Loucy (cell line): ENCODE data around the gene ERF.

ENCODE experiments used
- H2AFZ ChIP-seq: fragments of 200-600 bp; sonication (generic); 2 replicates; pipeline ENCODE4 v1.6.0; 2016; ENCODE audit warnings: antibody characterized with exemption, mild to moderate bottlenecking, low read length, moderate library complexity
- H3F3A ChIP-seq: fragments of 200-600 bp; 2 replicates; pipeline ENCODE4 v1.6.0; 2016; ENCODE audit warnings: antibody characterized with exemption, low read depth, mild to moderate bottlenecking
- H3K27me3 ChIP-seq: fragments of 200-600 bp; sonication (generic); 2 replicates; pipeline ENCODE4 v1.6.1; 2014; ENCODE audit warnings: low read length, mild to moderate bottlenecking; ENCODE audit not compliant: insufficient read depth, poor library complexity, severe bottlenecking
- H3K36me3 ChIP-seq: fragments of 200-600 bp; sonication (generic); 2 replicates; pipeline ENCODE4 v1.6.1; 2016; ENCODE audit warnings: low read length; ENCODE audit not compliant: insufficient read depth
- H3K4me1 ChIP-seq: fragments of 200-600 bp; sonication (generic); 2 replicates; pipeline ENCODE4 v1.5.1; 2014; ENCODE audit warnings: low read length, mild to moderate bottlenecking; ENCODE audit not compliant: insufficient read depth, poor library complexity, severe bottlenecking
- H3K4me2 ChIP-seq: fragments of 200-600 bp; sonication (generic); 2 replicates; pipeline ENCODE4 v1.6.0; 2014; ENCODE audit warnings: antibody characterized with exemption, low read length, low read depth, mild to moderate bottlenecking; ENCODE audit not compliant: poor library complexity, severe bottlenecking
- H3K4me3 ChIP-seq: fragments of 200-600 bp; sonication (generic); 2 replicates; pipeline ENCODE4 v1.5.1; 2014; ENCODE audit warnings: low read length, mild to moderate bottlenecking, mixed read lengths; ENCODE audit not compliant: poor library complexity, severe bottlenecking
- H3K79me2 ChIP-seq: fragments of 200-600 bp; sonication (generic); 2 replicates; pipeline ENCODE4 v1.6.1; 2014; ENCODE audit warnings: low read length; ENCODE audit not compliant: insufficient read depth
- H3K9ac ChIP-seq: fragments of 200-600 bp; sonication (generic); 2 replicates; pipeline ENCODE4 v1.6.0; 2014; ENCODE audit warnings: mild to moderate bottlenecking, low read depth, low read length, moderate library complexity; ENCODE audit not compliant: poor library complexity, severe bottlenecking
- H3K9me2 ChIP-seq: fragments of 200-600 bp; sonication (generic); replicated peaks from 2 replicates; pipeline ENCODE4 v1.6.1; 2016; ENCODE audit warnings: low read depth, low read length, mixed read lengths
- H3K9me3 ChIP-seq: fragments of 200-600 bp; sonication (generic); 2 replicates; pipeline ENCODE4 v1.6.1; 2014; ENCODE audit warnings: mild to moderate bottlenecking, antibody characterized with exemption, low read length, low read depth; ENCODE audit not compliant: insufficient read depth
- H4K20me1 ChIP-seq: fragments of 200-600 bp; sonication (generic); 2 replicates; pipeline ENCODE4 v1.6.0; 2014; ENCODE audit warnings: antibody characterized with exemption, low read length, mild to moderate bottlenecking; ENCODE audit not compliant: insufficient read depth, poor library complexity, severe bottlenecking
- EZH2phosphoT487 ChIP-seq: fragments of 200-600 bp; IDR thresholded peaks from 2 replicates; pipeline ENCODE4 v1.6.1; 2018; ENCODE audit warnings: antibody characterized with exemption, mild to moderate bottlenecking, moderate library complexity, borderline replicate concordance
- TF ChIP-seq, protein P1 (sequence below): fragments of 200-600 bp; sonication (generic); conservative IDR thresholded peaks from 2 replicates; pipeline ENCODE4 v1.5.1; 2014; ENCODE audit warnings: mild to moderate bottlenecking, antibody characterized with exemption, low read length

Gene ERF

GRCh38 chr19:42246143-42246921 is 8.6 kb downstream of the ERF start:
- Histone ChIP-seq H3K27me3 (no peaks in the 10 kb centered on the region), H3F3A (no peaks in the 10 kb centered on the region), H2AFZ (no peak overlapping the region), H3K4me2 (no peak overlapping the region), H4K20me1 (no peaks in the 10 kb centered on the region), H3K9ac (no peak overlapping the region), H3K4me1 (peaks cover 12% of the 10 kb centered on the region), H3K4me3 (no peak overlapping the region), H3K9me2 (no peaks in the 10 kb centered on the region), H3K36me3 (no peaks in the 10 kb centered on the region), H3K79me2 (peaks cover 19% of the 10 kb centered on the region), H3K9me3 (no peaks in the 10 kb centered on the region)
- no peak for TF ChIP-seq EZH2phosphoT487
- TF ChIP-seq, protein P1, sequence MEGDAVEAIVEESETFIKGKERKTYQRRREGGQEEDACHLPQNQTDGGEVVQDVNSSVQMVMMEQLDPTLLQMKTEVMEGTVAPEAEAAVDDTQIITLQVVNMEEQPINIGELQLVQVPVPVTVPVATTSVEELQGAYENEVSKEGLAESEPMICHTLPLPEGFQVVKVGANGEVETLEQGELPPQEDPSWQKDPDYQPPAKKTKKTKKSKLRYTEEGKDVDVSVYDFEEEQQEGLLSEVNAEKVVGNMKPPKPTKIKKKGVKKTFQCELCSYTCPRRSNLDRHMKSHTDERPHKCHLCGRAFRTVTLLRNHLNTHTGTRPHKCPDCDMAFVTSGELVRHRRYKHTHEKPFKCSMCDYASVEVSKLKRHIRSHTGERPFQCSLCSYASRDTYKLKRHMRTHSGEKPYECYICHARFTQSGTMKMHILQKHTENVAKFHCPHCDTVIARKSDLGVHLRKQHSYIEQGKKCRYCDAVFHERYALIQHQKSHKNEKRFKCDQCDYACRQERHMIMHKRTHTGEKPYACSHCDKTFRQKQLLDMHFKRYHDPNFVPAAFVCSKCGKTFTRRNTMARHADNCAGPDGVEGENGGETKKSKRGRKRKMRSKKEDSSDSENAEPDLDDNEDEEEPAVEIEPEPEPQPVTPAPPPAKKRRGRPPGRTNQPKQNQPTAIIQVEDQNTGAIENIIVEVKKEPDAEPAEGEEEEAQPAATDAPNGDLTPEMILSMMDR, result no peak

DNA sequence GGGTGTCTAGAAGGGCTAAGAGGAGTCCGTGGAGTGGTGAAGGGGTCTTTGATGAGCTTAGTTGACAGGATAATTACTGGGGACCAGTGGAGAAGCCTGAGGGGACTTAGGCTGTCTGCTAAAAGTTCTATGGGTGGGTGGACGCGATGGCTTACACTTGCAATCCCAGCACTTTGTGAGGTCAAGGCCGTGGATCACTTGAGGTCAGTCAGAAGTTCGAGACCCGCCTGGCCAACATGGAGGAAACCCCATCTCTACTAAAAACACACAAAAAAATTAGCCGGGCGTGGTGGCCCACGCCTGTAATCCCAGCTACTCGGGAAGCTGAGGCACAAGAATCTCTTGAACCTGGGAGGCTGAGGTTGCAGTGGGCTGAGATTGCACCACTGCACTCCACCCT is 9.7 kb downstream of the ERF start:
- TF ChIP-seq EZH2phosphoT487, result no peak
- TF ChIP-seq, protein P1, result no peak
- H3K9ac ChIP-seq, result peak overlapping the region; percentile 35
- no peaks in the 10 kb centered on the region for H3K27me3 ChIP-seq
- H3K36me3 ChIP-seq, result no peaks in the 10 kb centered on the region
- H3K4me1 ChIP-seq, result peaks cover 21% of the 10 kb centered on the region
- no peaks in the 10 kb centered on the region for H3F3A ChIP-seq
- H3K79me2 ChIP-seq, result peaks cover 26% of the 10 kb centered on the region
- H3K4me2 ChIP-seq, result peak overlapping the region; percentile 90
- H4K20me1 ChIP-seq, result peaks cover 6% of the 10 kb centered on the region
- peak overlapping the region; percentile 74 for H2AFZ ChIP-seq
- no peaks in the 10 kb centered on the region for H3K9me3 ChIP-seq
- H3K4me3 ChIP-seq, result peak overlapping the region; percentile 78
- no peaks in the 10 kb centered on the region for H3K9me2 ChIP-seq

DNA sequence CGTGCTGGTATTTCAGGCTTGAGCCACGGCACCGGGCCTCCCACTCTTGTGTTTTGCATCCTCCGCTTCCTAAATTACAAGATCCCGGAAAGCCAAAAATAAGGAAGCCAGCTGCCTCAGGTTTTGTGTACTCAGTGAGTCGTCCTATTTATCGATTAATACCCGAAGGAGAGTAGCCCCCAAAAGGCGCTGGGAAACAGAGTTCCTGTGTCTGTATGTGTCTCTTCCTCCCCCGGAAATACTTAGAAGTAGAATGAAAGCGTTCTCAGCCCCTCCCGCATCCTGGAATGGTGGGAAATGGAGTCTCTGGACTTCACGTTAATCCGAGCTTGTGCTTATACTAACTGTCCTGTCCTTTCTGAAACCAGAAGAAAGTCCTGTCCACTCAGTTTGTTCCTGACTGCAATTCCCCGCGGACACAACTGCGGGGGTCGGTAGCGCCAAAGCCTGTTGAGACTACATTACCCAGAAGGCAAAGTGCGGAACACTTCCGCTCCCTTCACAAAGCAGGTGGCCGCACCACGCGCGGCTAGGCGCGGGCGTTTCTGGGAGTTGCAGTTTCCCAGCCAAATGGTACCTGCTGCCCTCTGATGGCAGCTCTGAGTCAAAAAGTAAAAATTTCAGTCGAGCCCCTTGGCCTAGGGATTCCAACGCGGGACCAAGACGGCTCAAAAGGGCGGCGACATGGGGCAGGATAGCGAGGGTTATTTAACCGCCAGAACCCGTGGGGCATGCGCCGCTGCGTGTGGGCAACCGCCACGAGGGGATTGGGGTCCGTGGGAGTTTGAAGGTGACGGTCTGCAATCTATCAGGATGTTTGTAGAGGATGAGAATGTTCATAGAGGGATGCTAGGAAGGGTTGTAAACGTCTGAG is 10.3 kb downstream of the ERF start:
- H2AFZ ChIP-seq, result peak overlapping the region; percentile 90
- H4K20me1 ChIP-seq, result peaks cover 8% of the 10 kb centered on the region
- peak overlapping the region; percentile 81 for H3K9ac ChIP-seq
- H3K4me3 ChIP-seq, result peak overlapping the region; percentile 78
- H3K27me3 ChIP-seq, result no peaks in the 10 kb centered on the region
- H3F3A ChIP-seq, result no peaks in the 10 kb centered on the region
- H3K4me1 ChIP-seq, result peaks cover 25% of the 10 kb centered on the region
- no peaks in the 10 kb centered on the region for H3K36me3 ChIP-seq
- peak overlapping the region; percentile 90 for H3K4me2 ChIP-seq
- TF ChIP-seq EZH2phosphoT487, result no peak
- TF ChIP-seq, protein P1, result peak; percentile 77
- no peaks in the 10 kb centered on the region for H3K9me2 ChIP-seq
- no peaks in the 10 kb centered on the region for H3K9me3 ChIP-seq
- peaks cover 26% of the 10 kb centered on the region for H3K79me2 ChIP-seq
